SK-N-SH treated with all-trans-retinoic acid at 6 μM for 48 hours (cell line): Measurements from ENCODE around the gene NCKAP5.

Source experiments
- ARNTL ChIP-seq: fragments of 450-650 bp; formaldehyde crosslinking; IDR thresholded peaks from 2 replicates; pipeline ENCODE4 v1.5.0; 2020; ENCODE audit warnings: low read depth, mild to moderate bottlenecking, moderate library complexity, borderline replicate concordance
- TOX ChIP-seq: fragments of 250-450 bp; sonication (Bioruptor Pico); IDR thresholded peaks from 2 replicates; pipeline ENCODE4 v1.8.0; 2021; ENCODE audit warnings: mild to moderate bottlenecking, moderate library complexity, borderline replicate concordance

DNA sequence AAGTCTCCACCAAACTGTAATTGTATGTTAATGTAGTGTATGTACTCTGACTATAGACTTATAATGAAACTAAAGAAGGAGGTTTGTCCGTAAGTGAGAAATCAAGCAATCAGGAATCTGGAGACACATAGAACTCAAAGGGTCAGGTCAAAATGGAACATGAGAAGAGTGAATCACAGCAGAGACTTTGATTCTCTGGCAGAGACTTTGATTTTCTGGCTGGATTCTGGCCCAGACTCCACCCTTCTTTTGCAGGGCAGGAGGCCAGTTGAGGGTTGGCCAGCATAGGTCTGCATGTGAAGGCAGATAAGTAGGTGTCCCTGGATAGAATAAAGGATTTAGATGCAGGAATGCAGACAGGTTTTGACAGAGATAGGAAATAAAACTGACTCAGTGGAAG, 11.0 kb upstream of the NCKAP5 start:
- no peak for TF ChIP-seq TOX
- no peak for TF ChIP-seq ARNTL (CRISPR knock-in tag)
